ENCODE measurements around the gene IGFALS. TPM values are rescaled to one million over a fixed set of nuclear protein-coding genes. Genes with fewer than 3 reads are reported as not detected.

IGFALS gene
- total RNA-seq, 1 donor from 2014 or later, result not detected

DNA sequence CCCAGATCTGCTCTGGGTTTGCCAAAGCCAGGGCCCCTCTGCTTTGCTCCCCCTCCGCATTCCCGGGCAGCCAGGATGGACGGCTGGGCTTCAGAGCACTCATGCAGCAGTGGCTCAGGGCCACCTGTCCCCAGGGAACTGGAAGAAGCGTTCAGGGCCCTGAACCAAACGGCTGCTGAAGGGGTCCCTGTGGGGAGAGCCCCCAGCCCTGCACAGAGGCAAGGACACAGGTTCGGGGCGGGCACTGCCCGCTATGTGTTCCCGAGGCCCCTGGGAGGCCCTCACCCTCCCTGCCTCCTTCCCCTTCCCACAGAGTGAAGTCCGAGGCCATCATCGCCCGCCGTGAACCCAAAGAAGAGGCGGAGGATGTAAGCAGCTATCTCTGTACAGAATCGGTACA is 32.6 kb downstream of the IGFALS start:
- Mint-ChIP-seq H3K4me3 (ENCODE audit: unreplicated experiment) (peak overlapping the region; percentile 48), H3K27ac (ENCODE audit: unreplicated experiment) (no peak overlapping the region), H3K36me3 (ENCODE audit: low read depth, unreplicated experiment) (peaks cover 23% of the 10 kb centered on the region), H3K9me3 (ENCODE audit: unreplicated experiment) (no peaks in the 10 kb centered on the region), H3K4me1 (ENCODE audit: unreplicated experiment) (peaks cover 1% of the 10 kb centered on the region), H3K27me3 (ENCODE audit: unreplicated experiment) (peaks cover 10% of the 10 kb centered on the region)
- no peak for DNase-seq (ENCODE audit: low spot score)
- TF ChIP-seq, protein P1, sequence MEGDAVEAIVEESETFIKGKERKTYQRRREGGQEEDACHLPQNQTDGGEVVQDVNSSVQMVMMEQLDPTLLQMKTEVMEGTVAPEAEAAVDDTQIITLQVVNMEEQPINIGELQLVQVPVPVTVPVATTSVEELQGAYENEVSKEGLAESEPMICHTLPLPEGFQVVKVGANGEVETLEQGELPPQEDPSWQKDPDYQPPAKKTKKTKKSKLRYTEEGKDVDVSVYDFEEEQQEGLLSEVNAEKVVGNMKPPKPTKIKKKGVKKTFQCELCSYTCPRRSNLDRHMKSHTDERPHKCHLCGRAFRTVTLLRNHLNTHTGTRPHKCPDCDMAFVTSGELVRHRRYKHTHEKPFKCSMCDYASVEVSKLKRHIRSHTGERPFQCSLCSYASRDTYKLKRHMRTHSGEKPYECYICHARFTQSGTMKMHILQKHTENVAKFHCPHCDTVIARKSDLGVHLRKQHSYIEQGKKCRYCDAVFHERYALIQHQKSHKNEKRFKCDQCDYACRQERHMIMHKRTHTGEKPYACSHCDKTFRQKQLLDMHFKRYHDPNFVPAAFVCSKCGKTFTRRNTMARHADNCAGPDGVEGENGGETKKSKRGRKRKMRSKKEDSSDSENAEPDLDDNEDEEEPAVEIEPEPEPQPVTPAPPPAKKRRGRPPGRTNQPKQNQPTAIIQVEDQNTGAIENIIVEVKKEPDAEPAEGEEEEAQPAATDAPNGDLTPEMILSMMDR (IDR thresholded peaks at IDR 0.05; ENCODE audit: unreplicated experiment), result no peak

DNA sequence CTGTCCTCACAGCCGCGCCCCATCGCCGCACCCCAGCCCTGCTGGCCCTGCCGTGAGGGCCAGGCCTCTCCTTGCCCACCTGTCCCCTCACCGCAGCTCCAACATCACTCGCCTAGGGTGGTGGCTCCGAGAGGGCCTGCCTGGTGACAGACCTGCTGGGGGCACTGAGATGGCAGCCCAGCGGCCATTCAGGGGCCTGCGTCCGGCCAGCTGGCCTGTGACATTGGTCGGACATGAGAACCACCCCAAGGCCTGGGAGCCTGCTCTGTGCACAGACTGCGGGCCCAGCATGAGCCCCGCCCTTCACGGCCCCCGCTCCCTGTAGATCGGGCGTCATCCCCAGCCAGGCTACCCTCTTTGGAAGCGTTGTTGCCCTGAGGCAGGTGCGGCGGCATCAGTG is 34.0 kb downstream of the IGFALS start:
- H3K9me3 Mint-ChIP-seq (ENCODE audit: unreplicated experiment), result no peaks in the 10 kb centered on the region
- no peak overlapping the region for H3K4me3 Mint-ChIP-seq (ENCODE audit: unreplicated experiment)
- peaks cover 15% of the 10 kb centered on the region for H3K27me3 Mint-ChIP-seq (ENCODE audit: unreplicated experiment)
- H3K4me1 Mint-ChIP-seq (ENCODE audit: unreplicated experiment), result peaks cover 2% of the 10 kb centered on the region
- H3K36me3 Mint-ChIP-seq (ENCODE audit: low read depth, unreplicated experiment), result peaks cover 23% of the 10 kb centered on the region
- DNase-seq (ENCODE audit: low spot score), result no peak
- TF ChIP-seq, protein P1 (IDR thresholded peaks at IDR 0.05; ENCODE audit: unreplicated experiment), result no peak
- H3K27ac Mint-ChIP-seq (ENCODE audit: unreplicated experiment), result no peak overlapping the region

DNA sequence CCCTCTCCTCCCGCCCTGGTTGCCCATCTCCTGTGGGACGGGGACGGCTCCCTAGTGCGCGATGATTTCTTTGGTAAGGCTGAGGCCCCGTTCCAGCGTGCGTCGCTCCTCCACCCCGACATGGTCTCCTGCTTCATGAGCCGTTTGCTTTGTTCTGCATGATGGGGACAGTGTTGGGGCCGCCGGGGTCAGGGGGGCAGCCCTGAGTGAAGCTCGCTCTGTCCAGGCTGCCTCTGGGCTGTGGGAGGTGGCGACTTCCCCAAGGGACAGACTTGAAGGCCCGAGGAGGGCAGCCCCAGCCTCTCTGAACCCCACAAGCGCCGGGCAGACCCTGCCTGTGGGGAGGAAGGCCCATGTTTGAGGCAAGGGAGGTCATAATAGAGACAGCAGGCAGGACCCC is 34.6 kb downstream of the IGFALS start:
- Mint-ChIP-seq H3K27ac (ENCODE audit: unreplicated experiment) (no peak overlapping the region), H3K36me3 (ENCODE audit: low read depth, unreplicated experiment) (peaks cover 26% of the 10 kb centered on the region), H3K27me3 (ENCODE audit: unreplicated experiment) (peaks cover 15% of the 10 kb centered on the region), H3K9me3 (ENCODE audit: unreplicated experiment) (no peaks in the 10 kb centered on the region), H3K4me3 (ENCODE audit: unreplicated experiment) (no peak overlapping the region), H3K4me1 (ENCODE audit: unreplicated experiment) (peaks cover 2% of the 10 kb centered on the region)
- no peak for DNase-seq (ENCODE audit: low spot score)
- TF ChIP-seq, protein P1 (IDR thresholded peaks at IDR 0.05; ENCODE audit: unreplicated experiment), result no peak

DNA sequence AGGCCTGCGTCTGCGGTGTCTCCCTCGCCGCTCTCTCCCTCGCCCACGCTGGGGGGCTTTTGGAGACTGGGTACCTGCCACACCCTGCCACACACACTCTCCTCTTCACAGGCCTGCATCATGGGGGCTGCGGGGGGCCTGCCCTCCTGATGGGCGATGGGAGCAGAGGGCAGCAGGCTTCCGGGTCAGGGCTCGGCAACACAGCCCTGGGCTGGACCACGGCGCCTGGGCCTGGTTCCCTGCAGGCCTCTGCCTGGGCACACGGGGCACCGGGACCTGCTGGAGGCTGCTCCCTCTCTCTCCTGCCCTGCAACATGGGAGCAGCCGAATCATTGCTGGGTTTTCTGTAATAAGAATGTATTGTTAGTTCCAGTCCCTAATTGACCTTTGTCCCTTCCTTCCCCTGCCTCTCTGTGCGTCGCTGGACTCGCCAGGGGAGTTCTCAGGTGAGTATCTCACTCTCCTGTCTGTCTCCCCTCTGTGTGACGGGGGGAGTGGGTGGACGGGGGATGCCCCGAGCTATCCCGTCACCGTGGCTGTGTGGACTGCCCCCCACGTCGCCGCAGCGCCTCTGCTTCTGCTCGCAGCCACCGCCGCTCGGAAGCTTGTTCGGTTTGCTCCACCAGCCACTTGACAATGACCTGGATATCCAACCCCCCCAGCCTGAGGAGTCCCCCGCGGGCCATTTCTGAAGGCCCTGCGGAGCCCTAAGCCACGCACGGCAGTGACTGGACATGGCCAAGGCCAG is 35.6 kb downstream of the IGFALS start:
- Mint-ChIP-seq H3K36me3 (ENCODE audit: low read depth, unreplicated experiment) (peaks cover 28% of the 10 kb centered on the region), H3K27me3 (ENCODE audit: unreplicated experiment) (peaks cover 15% of the 10 kb centered on the region), H3K4me1 (ENCODE audit: unreplicated experiment) (peaks cover 2% of the 10 kb centered on the region), H3K4me3 (ENCODE audit: unreplicated experiment) (no peak overlapping the region), H3K9me3 (ENCODE audit: unreplicated experiment) (no peaks in the 10 kb centered on the region), H3K27ac (ENCODE audit: unreplicated experiment) (no peak overlapping the region)
- TF ChIP-seq, protein P1 (IDR thresholded peaks at IDR 0.05; ENCODE audit: unreplicated experiment), result no peak
- no peak for DNase-seq (ENCODE audit: low spot score)

DNA sequence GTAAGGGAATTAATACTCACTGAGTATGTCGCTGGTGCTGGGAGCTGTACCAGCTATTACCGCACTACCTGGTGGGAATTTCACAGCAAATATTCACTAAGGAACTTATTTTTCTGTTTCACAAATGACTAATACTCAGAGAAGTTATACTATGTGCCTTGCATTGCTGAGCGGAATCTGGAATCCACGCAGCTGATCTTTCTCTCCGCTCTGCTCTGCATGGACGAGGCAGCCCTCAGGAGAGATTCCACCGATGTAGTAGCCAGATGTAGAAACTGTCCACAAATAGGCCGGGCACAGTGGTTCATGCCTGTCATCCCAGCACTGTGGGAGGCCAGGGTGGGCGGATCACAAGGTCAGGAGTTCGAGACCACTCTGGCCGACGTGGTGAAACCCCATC is 39.3 kb downstream of the IGFALS start:
- Mint-ChIP-seq H3K27me3 (ENCODE audit: unreplicated experiment) (peaks cover 9% of the 10 kb centered on the region), H3K27ac (ENCODE audit: unreplicated experiment) (no peak overlapping the region), H3K4me3 (ENCODE audit: unreplicated experiment) (no peak overlapping the region), H3K4me1 (ENCODE audit: unreplicated experiment) (peaks cover 2% of the 10 kb centered on the region), H3K9me3 (ENCODE audit: unreplicated experiment) (no peaks in the 10 kb centered on the region), H3K36me3 (ENCODE audit: low read depth, unreplicated experiment) (peaks cover 16% of the 10 kb centered on the region)
- TF ChIP-seq, protein P1 (IDR thresholded peaks at IDR 0.05; ENCODE audit: unreplicated experiment), result no peak
- DNase-seq (ENCODE audit: low spot score), result no peak

Measured in endothelial cell (in vitro differentiated cells).